ENCODE results near the gene DCDC2. TPM values are rescaled to one million over a fixed set of nuclear protein-coding genes. Genes with fewer than 3 reads are reported as not detected.

The DCDC2 gene
- total RNA-seq, 3 donors from 2014 or later, result 8.9 to 9.5 TPM; not detected in 1

DNA sequence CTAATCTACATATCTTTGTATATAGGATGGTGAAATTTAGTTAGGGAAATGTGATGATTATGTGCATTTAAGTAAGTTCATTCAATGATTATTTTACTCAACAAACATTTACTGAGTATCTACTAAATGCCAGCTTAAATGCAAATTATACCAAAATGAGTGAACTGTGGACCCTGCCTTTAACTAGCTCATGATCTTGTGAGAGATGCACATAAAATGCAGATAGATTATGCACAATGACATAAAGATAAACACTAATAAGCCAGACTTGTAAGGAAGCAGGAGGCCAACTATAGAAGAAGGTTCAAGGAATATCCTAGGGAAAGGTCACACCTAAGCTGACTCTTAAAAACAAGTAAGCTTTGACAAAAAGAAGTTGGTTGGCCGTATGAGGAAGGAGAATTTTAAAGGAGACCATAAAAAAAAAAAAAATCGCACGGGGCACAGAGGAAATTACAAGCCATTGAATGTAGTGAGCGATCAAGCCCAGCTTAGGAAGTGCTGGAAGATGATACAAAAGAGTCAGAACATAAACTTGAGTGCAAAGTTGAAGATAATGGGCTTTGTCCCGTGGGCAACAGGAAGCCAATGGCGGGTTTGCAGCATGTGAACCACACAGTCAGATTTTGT, 123.9 kb downstream of the DCDC2 start:
- no peaks in the 10 kb centered on the region for H3K36me3 ChIP-seq
- TF ChIP-seq POLR2AphosphoS5 (IDR thresholded peaks at IDR 0.05) (no peak), POLR2A (IDR thresholded peaks at IDR 0.05) (no peak), CTCF (IDR thresholded peaks at IDR 0.05) (no peak)
- no peaks in the 10 kb centered on the region for H3K9me3 ChIP-seq
- DNase-seq (ENCODE audit: low spot score in 2 of 2), result no peak
- no peaks in the 10 kb centered on the region for H3K4me1 ChIP-seq
- no peak overlapping the region for H3K27ac ChIP-seq
- H3K27me3 ChIP-seq, result no peaks in the 10 kb centered on the region
- intact Hi-C loops (cut with DNase I; ENCODE audit: low total_unique reads), result no loop called here
- H3K4me3 ChIP-seq, result no peak overlapping the region

- intact Hi-C loops (cut with DNase I; ENCODE audit: low total_unique reads), result no loop called here
- no peaks in the 10 kb centered on the region for H3K4me1 ChIP-seq
- DNase-seq (ENCODE audit: low spot score in 2 of 2), result no peak
- no peak for TF ChIP-seq POLR2A (IDR thresholded peaks at IDR 0.05)
- no peaks in the 10 kb centered on the region for H3K27me3 ChIP-seq
- H3K27ac ChIP-seq, result no peak overlapping the region
- no peaks in the 10 kb centered on the region for H3K36me3 ChIP-seq
- H3K4me3 ChIP-seq, result no peak overlapping the region
- no peaks in the 10 kb centered on the region for H3K9me3 ChIP-seq
These were observed 126.4 kb downstream of the DCDC2 start for GRCh38 chr6:24231438-24231977.

DNA sequence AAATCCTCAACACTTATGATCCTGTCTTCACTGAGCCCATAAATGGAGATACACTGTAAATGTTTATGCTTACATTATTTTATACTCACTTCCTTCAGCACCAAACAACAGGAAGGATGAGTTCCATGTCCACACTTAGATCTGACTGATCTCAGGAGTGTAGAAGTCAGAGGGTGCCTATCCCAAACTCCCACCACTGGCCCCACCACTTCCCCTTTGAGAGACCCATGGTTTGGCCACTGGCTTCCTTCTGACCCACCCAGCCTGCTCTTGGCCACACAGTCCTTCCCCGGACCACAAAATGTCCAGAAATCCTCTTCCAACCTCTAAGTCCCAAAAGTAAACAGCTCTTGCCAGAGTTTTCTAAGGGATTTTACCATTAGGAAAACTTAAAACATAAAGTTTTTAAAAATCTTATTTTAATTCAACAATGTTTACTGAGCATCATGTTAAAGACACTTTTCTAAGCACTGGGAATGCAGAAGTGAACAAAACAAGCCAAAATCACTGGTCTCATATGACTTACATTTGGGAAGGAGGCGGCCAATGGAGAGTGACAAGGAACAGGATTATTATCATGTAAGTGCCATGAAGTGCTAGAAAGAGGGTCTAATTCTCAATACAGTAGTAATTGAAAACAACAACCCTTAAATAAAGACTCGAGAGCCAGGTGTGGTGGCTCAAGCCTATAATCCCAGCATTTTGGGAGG, 128.0 kb downstream of the DCDC2 start:
- Histone ChIP-seq H3K9me3 (no peaks in the 10 kb centered on the region), H3K27ac (peak overlapping the region in 1 of 2 donors; percentile 62), H3K4me3 (no peak overlapping the region), H3K27me3 (no peaks in the 10 kb centered on the region), H3K36me3 (no peaks in the 10 kb centered on the region), H3K4me1 (no peaks in the 10 kb centered on the region)
- intact Hi-C loops (cut with DNase I; ENCODE audit: low total_unique reads), result no loop called here
- no peak for DNase-seq (ENCODE audit: low spot score in 2 of 2)
- TF ChIP-seq POLR2AphosphoS5 (IDR thresholded peaks at IDR 0.05) (no peak), CTCF (IDR thresholded peaks at IDR 0.05) (no peak), POLR2A (IDR thresholded peaks at IDR 0.05) (no peak)

DNA sequence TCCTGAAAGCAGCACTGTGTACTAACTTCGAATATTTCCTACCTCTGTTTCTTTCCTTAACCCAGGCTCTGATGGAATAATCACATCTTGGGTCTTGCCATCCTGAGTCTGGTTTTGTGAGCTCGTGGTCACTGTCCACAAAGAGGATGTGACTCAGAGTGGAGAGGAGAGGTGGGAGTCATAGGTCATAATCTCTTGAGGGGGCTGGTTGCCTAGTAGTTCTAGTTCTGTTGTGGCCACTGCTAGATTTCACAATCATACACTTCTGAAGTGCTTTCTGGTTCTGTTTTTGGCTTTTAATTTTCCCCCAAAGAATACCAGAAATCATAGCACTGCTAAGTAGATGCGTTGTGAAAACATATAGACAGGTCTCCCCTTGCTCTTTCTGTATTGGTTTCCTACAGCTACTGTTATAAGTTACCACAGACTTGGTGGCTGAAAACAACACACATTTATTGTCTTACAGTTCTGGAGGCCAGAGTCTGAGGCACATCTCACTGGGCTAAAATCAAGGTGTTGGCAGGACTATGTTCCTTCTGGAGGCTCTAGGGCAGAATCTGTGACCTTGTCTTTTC, 129.1 kb downstream of the DCDC2 start:
- Histone ChIP-seq H3K27me3 (no peaks in the 10 kb centered on the region), H3K9me3 (no peaks in the 10 kb centered on the region), H3K27ac (peak overlapping the region; percentile 55 to 81), H3K4me3 (no peak overlapping the region), H3K36me3 (no peaks in the 10 kb centered on the region), H3K4me1 (no peaks in the 10 kb centered on the region)
- TF ChIP-seq POLR2AphosphoS5 (IDR thresholded peaks at IDR 0.05) (no peak), POLR2A (IDR thresholded peaks at IDR 0.05) (no peak), CTCF (IDR thresholded peaks at IDR 0.05) (no peak)
- no peak for DNase-seq (ENCODE audit: low spot score in 2 of 2)
- intact Hi-C loops (cut with DNase I; ENCODE audit: low total_unique reads), result no loop called here

DNA sequence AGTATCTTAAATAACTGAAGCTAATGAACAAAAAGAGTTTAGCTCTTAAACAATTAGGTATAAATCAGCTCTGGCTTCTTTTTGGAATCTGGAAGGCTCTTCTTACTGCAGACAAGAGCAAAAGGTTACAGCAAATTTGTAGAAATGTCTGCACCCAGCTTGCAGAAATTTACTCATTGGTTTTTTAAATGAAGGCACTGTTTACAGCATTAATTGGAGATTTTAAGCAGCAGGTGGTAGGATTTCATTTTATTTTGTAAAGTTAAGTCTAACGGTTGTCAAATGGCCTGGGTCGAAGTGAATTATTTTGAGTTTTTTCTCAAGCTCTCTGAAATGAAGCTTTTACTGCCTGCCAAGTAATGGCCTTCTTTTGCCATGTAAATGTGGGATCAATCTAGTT, 129.7 kb downstream of the DCDC2 start:
- Histone ChIP-seq H3K27me3 (no peaks in the 10 kb centered on the region), H3K4me1 (no peaks in the 10 kb centered on the region), H3K36me3 (no peaks in the 10 kb centered on the region), H3K4me3 (no peak overlapping the region), H3K9me3 (no peaks in the 10 kb centered on the region), H3K27ac (peak overlapping the region; percentile 30 to 81)
- intact Hi-C loops (cut with DNase I; ENCODE audit: low total_unique reads), result no loop called here
- TF ChIP-seq CTCF (IDR thresholded peaks at IDR 0.05) (no peak), POLR2AphosphoS5 (IDR thresholded peaks at IDR 0.05) (no peak), POLR2A (IDR thresholded peaks at IDR 0.05) (no peak)
- no peak for DNase-seq (ENCODE audit: low spot score in 2 of 2)

Data from breast epithelium (tissue), 4 donors.